KBM-7 (cell line): ENCODE measurements around the gene SCAPER.
"Not testable (repeated sequence)": the region's sequence is repeated elsewhere in the genome, so short reads cannot be mapped to it uniquely, and the experiment has no call there.

Source experiments
- DNase-seq: peaks from one replicate; pipeline ENCODE4 v3.0.0-alpha.2; 2015
- in situ Hi-C: fragments of 300-500 bp; cut with MboI; formaldehyde crosslinking; loops from 2 replicates; pipeline ENCODE4 v1.14.3; 2020; ENCODE audit warnings: low sequenced_read_pairs, low pct_unique_long_range_greater_than_20kb, mixed read lengths

SCAPER gene

DNA sequence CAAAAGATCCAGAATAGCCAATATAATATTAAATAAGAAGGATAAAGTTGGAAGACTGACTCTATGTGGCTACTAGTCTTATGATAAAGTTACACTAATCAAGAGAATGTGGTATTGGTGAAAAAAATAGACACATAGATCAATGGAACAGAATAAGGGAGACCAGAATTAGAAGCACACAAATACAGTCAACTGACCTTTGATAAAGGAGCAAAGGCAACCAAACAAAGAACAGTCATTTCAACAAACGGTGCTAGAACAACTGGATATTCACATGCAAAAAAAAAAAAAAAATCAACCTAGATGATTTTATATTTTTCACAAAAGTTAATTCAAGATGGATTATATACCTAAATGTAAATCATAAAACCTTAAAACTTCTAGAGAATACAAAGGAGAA, 422.1 kb downstream of the SCAPER start:
- in situ Hi-C loops, result loop anchor here (25.0 kb wide), 1 partner anchor 104 kb away; no protein-coding TSS in a partner anchor
- DNase-seq, result no peak

DNA sequence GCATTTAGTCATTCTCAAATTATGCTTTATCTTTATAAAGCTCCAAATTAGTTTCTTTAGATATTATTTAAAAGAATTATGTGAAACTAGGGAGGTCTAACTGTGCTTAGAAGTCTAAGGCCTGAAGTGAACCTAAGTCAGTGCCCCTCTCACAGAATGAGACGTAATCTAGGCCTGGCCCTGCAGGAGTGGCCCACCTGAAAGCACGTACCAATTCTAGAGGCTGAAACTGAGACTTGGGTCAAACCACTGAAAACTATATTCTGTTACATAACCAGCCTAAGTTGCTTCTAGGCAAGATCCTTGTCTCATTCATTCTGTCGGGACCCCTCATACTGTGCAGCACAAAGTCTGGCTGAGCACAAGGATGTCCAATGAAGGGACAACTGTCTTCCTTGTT, 424.9 kb downstream of the SCAPER start:
- DNase-seq, result no peak
- in situ Hi-C loops, result loop anchor here (25.0 kb wide), 1 partner anchor 107 kb away; no protein-coding TSS in a partner anchor

DNA sequence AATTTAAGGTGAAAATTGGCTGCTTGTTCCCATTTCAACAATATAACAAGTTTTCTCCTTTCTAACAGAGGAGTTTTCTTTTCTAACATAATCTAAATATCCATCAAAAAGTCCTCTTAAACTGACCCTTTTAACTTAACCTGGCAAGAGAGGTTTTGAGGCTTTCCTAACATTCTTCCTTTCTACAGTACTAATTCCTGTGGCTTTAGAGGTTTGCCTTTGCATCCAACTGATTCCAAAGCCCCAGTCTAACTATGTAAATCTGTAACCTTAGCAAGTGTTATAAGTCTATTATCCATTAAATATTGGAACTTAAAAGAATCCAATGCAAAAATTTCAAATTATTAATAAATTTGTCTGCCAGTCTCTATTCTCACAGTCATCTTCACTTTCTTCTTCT, 434.4 kb downstream of the SCAPER start:
- in situ Hi-C loops, result no loop called here
- DNase-seq, result no peak

DNA sequence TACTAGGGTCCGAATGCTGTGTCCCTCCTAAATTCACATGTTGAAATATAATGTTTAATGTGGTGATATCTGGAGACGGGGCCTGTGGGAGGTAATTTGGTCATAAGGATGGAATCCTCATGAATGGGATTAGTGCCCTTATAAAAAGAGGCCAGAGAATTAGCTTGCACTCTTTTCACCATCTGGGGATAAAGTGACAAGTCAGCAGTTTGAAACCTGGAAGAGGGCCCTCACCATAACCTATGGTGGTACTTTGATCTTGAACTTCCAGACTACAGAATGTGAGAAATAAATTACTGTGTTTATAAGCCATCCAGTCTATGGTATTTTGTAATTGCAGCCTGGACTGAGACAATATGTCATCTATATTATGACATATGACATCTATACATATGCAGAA, 436.4 kb downstream of the SCAPER start:
- DNase-seq, result no peak
- in situ Hi-C loops, result no loop called here

DNA sequence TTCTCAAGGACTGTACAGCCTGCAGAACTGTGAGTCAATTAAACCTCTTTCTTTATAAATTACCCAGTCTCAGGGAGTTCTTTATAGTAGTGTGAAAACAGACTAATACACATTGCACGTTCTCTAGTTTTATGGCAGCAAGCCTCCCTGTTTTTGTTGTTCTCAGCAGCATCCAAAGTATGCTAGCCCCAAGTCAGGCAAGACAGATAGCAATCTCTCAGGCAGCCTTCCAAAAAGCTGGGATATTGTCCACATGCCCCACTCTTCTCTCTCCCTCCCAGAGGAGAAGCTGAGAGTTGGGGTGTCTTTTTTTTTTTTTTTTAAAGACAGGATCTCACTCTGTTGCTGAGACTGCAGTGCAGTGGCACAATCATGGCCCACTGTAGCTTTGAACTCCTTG, 438.0 kb downstream of the SCAPER start:
- no peak for DNase-seq
- in situ Hi-C loops, result no loop called here

DNA sequence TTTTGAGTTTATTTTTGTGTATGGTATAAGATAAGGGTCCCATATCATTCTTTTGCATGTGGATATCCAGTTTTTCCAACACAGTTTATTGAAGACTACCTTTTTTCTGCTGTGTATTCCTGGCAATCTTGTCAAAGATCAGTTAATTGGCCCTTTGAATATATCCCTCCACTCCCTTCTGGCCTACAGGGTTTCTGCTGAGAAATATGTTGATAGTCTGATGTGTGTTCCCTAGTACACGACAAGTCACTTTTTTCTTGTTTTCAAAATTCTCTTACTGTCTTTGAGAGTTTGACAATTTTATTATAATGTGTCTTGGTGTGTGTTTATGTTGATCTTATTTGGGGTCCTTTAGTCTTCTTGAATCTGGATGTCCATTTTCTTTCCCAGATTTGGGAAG, 439.4 kb downstream of the SCAPER start:
- in situ Hi-C loops, result no loop called here
- DNase-seq, result no peak

DNA sequence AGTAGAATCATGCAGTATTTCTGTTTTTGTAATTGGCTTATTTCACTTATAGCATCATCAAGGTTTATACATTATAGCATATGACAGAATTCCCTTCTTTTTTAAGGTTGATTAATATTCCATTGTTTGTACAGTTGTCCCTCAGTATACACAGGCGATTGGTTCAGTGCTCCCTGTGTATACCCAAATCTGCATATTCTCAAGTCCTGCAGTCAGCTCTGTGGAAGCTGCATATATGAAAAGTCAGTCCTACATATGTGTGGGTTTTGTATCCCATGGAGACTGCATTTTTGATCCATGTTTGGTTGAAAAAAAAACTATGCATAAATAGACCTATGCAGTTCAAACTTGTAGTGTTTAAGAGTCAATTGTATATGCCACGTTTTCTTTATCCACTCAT, 440.9 kb downstream of the SCAPER start:
- in situ Hi-C loops, result no loop called here
- DNase-seq, result no peak

DNA sequence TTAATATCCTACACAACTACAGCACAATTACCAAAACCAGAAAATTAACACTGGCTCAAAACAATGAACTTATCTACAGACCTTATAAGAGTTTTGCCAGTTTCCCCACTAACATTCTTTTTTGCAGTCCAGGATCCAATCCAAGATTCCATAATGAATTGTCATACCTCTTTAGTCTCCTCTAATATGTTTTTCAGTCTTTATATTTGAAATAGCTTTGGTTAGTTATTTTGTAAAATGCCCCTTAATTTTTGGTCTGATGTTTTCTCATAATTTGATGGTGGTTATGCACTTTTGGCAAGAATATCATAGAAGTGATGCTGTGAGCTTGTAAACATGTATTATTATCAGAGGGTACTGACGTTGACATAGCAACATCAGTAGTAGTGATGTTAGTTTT, 444.3 kb downstream of the SCAPER start:
- DNase-seq, result no peak
- in situ Hi-C loops, result no loop called here

DNA sequence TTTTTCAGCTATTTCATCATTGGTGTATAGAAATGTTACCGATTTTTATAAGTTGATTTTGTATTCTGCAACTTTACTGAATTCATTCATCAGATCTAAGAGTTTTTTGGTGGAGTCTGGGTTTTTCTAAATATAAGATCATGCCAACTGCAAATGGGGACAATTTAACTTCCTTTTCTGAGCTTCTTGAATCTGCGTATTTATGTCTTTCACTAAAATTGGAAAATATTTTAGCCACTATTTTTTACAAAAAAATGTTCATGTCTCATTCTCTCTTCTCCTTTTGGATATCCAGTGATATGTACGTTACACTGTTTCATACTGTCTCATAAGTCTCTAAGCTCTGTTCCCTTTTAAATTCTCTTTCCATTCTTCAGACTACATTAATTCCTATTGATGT, 444.8 kb downstream of the SCAPER start:
- in situ Hi-C loops, result no loop called here
- DNase-seq, result no peak

DNA sequence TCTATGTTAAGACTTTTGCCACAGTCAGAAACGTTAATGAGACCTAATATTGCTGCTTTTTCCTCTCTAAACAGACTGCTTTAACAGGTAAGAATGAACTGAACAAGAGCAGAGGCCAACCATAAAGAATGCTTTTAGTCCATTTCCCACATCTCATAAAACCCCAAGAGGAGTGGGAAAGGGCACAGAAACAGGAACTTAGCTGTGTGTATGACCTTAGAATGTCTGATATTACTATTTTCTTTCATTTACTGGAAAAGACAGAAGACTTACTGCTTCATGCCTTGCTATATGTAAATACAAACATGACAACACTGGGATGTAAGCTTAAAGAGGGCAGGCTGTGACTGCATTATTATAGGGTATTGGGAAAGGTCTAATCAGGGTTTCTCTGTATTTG, 453.6 kb downstream of the SCAPER start:
- peak; percentile 40 for DNase-seq
- in situ Hi-C loops, result no loop called here

DNA sequence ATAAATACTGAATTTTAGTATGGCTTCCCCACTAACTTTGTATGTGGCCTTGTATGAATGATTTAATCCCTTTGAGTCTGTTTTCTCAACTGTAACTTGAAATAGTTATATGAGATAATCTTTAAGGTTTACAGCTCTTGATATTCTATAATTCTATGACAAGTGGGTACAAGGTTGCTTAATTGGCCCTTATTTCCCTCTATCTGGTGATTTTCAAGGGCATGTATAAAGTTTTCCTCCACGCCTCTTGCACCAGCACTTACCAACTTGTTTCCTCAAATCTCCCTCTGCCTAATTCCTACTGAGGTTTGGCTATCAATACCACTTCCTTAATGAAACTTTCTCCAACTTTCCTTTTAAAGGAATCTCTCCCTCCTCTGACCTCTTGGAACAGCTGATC, 455.7 kb downstream of the SCAPER start:
- peak; percentile 21 for DNase-seq
- in situ Hi-C loops, result no loop called here

DNA sequence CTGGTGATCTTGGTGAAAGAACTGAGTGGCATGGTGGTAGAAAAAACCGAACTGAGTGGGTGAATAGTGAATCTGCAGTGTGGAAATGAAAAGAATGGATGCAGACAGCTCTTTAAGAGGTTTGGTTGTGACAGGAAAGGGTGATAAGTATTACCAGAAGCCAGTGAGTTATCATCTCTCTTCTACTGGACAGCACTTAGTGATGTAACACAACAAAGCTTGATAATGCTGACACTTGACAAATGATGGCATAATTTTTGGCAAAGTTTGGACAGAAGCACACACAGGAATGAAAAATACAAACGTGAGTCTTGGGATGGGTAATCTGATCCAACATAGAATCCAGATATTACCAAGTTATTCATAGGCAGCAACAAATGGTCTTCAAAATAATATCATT, 456.4 kb downstream of the SCAPER start:
- in situ Hi-C loops, result no loop called here
- DNase-seq, result no peak

DNA sequence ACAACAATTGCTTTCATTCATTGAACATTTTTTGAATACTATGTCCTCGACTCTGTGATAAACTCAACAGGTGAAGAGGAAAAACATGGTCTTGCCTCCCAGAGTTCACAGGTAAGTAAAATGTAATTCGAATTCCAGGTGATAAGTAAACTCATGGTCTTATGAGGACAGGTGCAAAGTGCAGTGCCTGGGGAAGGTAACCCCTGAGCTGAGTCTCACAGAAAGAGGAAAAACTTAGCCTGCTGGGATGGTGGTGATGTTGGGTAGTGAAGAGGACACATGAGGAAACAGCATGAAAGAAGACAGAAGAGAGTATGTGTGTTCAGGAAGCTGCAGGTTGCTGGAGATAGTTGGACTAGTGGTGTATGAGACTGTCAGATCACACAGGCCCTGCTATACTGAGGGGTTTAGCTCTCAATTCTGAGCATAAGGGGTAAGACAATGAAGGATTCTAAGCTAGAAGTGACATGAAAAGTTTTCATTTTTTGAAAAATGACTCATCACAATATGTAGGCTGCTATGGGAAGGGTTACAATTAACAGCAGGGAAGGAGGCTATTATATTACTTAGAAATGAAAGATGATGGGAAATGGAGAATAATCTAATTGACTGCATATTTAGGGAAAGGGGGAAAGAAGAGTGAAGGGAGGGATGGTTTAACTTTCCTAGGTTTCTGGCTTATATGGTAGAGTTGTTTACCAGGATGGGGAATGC, 457.3 kb downstream of the SCAPER start:
- in situ Hi-C loops, result no loop called here
- no peak for DNase-seq

DNA sequence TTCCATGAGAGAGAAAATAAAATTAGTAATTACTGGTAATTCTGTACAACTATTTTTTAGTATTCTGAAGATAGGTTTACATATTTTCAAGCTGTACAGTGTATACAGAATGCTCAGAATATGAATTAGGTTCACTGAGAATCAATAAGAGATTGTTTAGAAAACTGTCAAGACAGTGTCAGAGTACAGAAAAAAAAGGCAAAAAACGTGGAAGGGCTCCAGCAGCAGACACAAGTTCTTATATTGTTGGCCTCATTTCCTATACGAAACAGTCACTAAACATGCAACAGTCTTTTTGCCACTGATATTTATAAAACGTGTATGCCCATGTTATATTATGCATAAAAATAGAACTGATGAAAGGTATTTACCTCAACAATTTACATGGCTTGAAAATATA, 464.7 kb downstream of the SCAPER start:
- no peak for DNase-seq
- in situ Hi-C loops, result no loop called here

DNA sequence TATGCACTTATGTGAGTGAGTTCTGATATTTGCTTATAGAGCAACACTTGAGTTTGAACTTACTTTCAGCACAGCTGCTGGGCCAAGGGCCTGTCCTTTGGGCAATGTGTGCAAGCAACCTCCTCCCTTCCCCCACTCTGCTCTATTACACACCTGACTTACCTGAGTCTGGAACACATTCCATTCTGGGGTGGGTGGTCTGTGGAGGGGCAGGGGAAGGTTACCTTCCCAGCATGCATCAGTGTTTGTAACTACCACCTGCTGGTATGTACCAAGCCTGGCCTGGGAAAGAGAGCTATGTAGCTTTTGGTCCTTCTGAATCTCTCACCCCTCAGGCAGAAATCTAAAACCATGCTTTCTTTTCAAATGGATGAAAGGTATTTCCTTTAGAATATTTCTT, 465.6 kb downstream of the SCAPER start:
- in situ Hi-C loops, result no loop called here
- no peak for DNase-seq

DNA sequence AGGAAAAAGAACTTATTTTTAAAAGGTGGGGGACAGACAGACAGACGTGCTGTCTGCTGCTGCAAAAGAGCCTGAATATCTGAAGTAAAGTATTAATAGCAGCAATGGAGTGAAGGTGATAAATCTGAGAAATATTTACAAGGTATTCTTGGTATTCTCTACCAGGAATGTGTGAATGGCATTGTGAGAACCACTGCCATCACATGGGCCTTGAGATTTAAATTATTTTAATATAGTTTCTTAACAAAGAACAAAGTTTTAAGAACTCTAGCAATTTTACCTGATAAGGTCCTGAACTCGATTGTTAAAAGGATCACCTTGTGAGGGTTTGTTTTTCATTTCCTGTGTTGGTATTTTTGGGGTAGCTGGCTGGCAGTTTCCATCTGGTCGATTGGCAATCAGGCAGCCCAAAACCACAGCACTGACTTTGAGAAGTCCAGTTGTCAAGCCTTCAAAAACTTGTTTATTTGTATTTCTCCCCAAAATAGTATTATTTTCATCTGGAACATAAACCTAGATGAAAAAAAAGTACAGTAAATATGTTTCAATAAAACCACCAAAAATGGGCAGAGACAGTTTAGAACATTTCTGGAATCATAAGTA, 471.2 kb downstream of the SCAPER start:
- DNase-seq, result no peak
- in situ Hi-C loops, result no loop called here

DNA sequence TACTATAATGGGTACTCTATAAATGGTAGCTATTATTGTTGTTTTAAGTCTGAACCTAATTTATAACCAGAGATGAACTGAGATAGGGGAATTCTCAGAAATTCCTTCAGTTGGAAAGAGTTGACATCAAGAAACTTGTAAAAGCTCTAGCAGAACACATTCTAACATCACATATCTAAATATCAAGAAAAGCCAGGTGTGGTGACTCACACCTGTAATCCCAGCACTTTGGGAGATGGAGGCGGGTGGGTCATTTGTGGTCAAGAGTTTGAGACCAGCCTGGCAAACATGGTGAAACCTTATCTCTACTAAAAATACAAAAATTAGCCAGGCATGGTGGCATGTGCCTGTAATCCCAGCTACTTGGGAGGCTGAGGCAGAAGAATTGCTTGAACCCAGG, 472.1 kb downstream of the SCAPER start:
- DNase-seq, in situ Hi-C loops: not testable (repeated sequence)

DNA sequence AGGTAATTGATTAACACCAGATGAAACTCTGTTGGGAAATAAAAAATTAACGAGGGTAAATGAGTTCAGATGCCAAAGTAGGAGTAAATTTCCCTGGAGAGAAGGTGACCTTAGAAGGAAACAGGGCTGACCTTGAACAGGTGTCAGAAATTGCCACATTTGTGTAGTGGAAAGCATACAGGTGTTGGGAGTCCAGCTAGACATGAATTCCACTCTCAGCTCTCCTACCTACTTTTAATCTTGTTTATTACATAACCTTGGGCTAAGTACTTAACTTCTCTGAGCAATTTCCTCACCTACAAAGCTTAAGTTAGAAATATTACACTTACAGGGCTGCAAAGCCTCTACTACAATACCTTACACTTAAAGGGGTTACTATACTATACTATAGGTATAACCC, 472.5 kb downstream of the SCAPER start:
- no peak for DNase-seq
- in situ Hi-C loops, result no loop called here

DNA sequence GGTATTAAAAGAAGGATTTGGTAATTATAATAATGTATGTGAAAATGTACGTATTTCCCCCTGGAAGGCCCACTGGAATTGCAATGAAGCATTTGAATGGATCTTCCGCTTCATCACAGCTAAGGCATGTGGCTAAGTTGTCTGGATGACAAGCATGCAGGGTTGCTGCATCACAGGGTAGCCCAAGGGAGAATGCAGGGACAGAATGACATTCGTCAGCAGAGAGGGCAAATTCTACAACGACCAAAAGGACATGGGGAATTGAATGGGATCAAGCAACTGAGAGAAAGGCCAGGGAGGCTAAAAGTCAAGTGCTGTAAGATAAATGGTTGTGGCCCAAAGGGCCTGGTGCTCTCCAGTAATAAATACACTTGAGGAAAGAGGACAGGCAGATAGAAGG, 473.2 kb downstream of the SCAPER start:
- no peak for DNase-seq
- in situ Hi-C loops, result no loop called here

DNA sequence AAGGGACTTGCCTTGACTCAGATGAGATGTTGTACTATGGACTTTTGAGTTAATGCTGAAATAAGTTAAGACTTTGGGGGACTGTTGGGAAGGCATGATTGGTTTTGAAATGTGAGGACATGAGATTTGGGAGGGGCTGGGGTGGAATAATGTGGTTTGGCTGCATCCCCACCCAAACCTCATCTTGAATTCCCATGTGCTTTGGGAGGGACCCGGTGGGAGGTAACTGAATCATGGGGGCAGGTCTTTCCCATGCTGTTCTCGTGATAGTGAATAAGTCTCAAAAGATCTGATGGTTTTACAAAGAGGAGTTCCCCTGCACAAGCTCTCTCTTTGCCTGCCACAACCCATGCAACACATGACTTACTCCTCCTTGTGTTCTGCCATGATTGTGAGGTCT, 474.4 kb downstream of the SCAPER start:
- in situ Hi-C loops, DNase-seq: not testable (repeated sequence)

DNA sequence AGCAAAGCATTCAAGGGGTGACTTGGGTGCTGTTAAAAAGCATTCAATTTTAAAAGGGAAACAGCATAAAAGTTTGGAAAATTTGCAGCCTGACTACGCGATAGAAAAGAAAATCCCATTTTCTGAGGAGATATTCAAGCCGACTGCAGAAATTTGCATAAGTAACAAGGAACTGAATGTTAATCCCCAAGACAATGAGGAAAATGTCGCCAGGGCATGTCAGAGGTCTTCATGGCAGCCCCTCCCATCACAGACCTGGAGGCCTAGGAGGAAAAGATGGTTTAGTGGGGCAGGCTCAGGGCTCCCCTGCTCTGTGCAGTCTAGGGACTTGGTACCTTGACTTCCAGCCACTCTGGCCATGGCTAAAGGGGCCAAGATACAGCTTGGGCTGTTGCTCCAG, 475.5 kb downstream of the SCAPER start:
- no peak for DNase-seq
- in situ Hi-C loops, result no loop called here
